HepG2 (cell line): ENCODE results near the gene GATAD2B. TPM values are rescaled to one million over a fixed set of nuclear protein-coding genes. Genes with fewer than 3 reads are reported as not detected.

ENCODE experiments used
- BHLHE40 ChIP-seq: IDR thresholded peaks from 2 replicates; pipeline ENCODE4 v1.6.1; 2011; ENCODE audit warnings: low read length, improper control_type of control experiment
- CCDC6 ChIP-seq: sonication (generic); formaldehyde crosslinking; IDR thresholded peaks from 2 replicates; pipeline ENCODE4 v1.8.1; 2022; ENCODE audit warnings: mild to moderate bottlenecking, missing genetic modification reagents, moderate library complexity
- KLF13 ChIP-seq: sonication (generic); formaldehyde crosslinking; IDR thresholded peaks from 2 replicates; pipeline ENCODE4 v1.4.0; 2020; ENCODE audit warnings: mild to moderate bottlenecking, missing genetic modification reagents
- MTA3 ChIP-seq: sonication (generic); formaldehyde crosslinking; IDR thresholded peaks from 2 replicates; pipeline ENCODE4 v1.4.0; 2020; ENCODE audit warnings: missing genetic modification reagents
- ZBTB40 ChIP-seq, 2 experiments: fragments of 450-650 bp in 1 of 2; sonication (generic) in 1 of 2; formaldehyde crosslinking in 1 of 2; IDR thresholded peaks; 2 replicates each; pipeline versions ENCODE4 v1.6.1 to v1.8.0; 2016 to 2022; ENCODE audit warnings: antibody characterized with exemption in 1 of 2, mild to moderate bottlenecking in 1 of 2, missing genetic modification reagents in 1 of 2
- ZSCAN25 ChIP-seq: sonication (generic); formaldehyde crosslinking; IDR thresholded peaks from 2 replicates; pipeline ENCODE4 v1.8.0; 2022; ENCODE audit warnings: mild to moderate bottlenecking, missing genetic modification reagents
- polyA plus RNA-seq, 8 experiments: library from polyadenylated mRNA; depleted of rRNA in 3 of 8; stranded (reverse) in 7 of 8; unstranded in 1 of 8; fragments of >200 nt; fragmentation: Illumina TruSeq in 4 of 8; extraction: Trizol in 4 of 8; gene quantifications; 2 replicates each; pipeline versions ENCODE4 v1.2.1 to v1.2.3, GENCODE V29; 2011 to 2016; ENCODE audit warnings: low read depth in 4 of 8, missing spikeins in 1 of 8, mixed read lengths in 1 of 8; ENCODE audit not compliant: insufficient read depth in 1 of 8
- total RNA-seq, 5 experiments: library from RNA; depleted of rRNA; stranded (reverse); fragments of >200 nt; fragmentation: Illumina TruSeq; extraction: Trizol; gene quantifications; 2 replicates each; pipeline ENCODE4 v1.2.3, GENCODE V29; 2016; ENCODE audit warnings: low read depth in 1 of 5
- TF ChIP-seq, protein P1 (sequence below): sonication (generic); formaldehyde crosslinking; IDR thresholded peaks from 2 replicates; pipeline ENCODE4 v1.4.0; 2020; ENCODE audit warnings: missing genetic modification reagents
- TF ChIP-seq, protein P2 (sequence below): sonication (generic); formaldehyde crosslinking; IDR thresholded peaks from 2 replicates; pipeline ENCODE4 v1.4.0; 2020; ENCODE audit warnings: mild to moderate bottlenecking, missing genetic modification reagents

Gene GATAD2B
- total and polyA plus RNA-seq, 2 of the 13 experiments (the other 11 are each of a cell fraction or from before 2014, with no cell fraction given), result 3.2 to 5.2 TPM

DNA sequence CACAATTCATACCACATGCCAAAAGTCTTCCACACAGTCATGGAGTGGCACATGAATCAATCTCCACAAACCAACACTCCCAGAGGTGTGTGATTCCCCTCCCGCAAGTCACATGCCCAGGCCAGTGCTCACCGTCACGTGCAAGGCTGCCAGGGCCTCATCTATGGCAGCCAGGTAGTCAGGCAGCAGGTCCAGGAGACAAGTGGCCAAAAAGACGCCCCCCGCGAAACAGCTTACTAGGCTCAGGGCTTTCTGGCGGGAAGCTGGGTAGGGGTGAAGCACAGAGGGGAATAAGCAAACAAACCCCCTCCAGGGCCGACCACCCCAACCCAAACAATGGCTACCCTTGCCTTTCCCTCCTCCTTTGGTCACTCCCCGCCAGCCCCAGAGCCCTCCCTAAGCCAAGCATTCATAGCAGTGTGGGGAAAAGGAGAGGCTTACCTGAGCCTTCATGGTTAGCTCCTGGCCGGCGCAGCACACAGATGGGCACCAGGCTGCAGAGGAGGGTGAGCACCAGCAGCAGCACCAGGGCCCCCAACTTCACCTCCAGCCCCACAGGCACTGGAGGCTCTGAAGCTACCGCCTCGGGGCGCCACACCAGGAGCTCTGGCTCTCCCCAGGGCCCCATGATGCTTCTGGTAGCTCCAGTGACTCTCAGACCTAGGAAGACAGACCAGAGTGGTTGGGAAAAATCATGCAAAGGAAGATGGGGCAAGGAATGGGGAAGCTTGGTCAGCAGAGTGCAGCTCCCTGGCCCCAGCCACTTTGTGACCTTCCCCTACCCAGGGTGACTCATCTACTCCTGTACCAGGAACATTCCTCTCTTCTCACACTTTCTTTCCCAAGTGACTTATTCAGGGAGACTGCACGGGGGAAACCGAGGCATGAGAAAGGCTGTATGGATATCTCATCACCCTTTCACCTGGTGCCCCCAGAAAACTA is 39.6 kb upstream of the GATAD2B start (continued):
- no peak for TF ChIP-seq ZBTB40 (IDR thresholded peaks at IDR 0.05)
- no peak for TF ChIP-seq ZBTB40 (CRISPR knock-in tag; IDR thresholded peaks at IDR 0.05)
- TF ChIP-seq, protein P1, sequence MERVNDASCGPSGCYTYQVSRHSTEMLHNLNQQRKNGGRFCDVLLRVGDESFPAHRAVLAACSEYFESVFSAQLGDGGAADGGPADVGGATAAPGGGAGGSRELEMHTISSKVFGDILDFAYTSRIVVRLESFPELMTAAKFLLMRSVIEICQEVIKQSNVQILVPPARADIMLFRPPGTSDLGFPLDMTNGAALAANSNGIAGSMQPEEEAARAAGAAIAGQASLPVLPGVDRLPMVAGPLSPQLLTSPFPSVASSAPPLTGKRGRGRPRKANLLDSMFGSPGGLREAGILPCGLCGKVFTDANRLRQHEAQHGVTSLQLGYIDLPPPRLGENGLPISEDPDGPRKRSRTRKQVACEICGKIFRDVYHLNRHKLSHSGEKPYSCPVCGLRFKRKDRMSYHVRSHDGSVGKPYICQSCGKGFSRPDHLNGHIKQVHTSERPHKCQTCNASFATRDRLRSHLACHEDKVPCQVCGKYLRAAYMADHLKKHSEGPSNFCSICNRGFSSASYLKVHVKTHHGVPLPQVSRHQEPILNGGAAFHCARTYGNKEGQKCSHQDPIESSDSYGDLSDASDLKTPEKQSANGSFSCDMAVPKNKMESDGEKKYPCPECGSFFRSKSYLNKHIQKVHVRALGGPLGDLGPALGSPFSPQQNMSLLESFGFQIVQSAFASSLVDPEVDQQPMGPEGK (CRISPR knock-in tag), result no peak
- TF ChIP-seq, protein P2, sequence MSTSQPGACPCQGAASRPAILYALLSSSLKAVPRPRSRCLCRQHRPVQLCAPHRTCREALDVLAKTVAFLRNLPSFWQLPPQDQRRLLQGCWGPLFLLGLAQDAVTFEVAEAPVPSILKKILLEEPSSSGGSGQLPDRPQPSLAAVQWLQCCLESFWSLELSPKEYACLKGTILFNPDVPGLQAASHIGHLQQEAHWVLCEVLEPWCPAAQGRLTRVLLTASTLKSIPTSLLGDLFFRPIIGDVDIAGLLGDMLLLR (CRISPR knock-in tag), result no peak
- TF ChIP-seq ZSCAN25 (CRISPR knock-in tag), result peak; percentile 70; the same call in 1 of the 2 replicates
- TF ChIP-seq CCDC6, result no peak
- TF ChIP-seq KLF13 (CRISPR knock-in tag), result no peak
- TF ChIP-seq BHLHE40, result 0 out of 2 replicates have a peak, but pooled peaks have one; percentile 7
- no peak for TF ChIP-seq MTA3
